Prostate gland (tissue), 1 donor: ENCODE data around the gene LDB2.

Experiments used
- POLR2A ChIP-seq: fragments of 450-650 bp; IDR thresholded peaks from one replicate; pipeline ENCODE4 v1.6.1; 2016; ENCODE audit warnings: antibody characterized with exemption, mild to moderate bottlenecking
- POLR2AphosphoS5 ChIP-seq: sonication (generic); formaldehyde crosslinking; IDR thresholded peaks from one replicate; pipeline ENCODE4 v1.6.1; 2017; ENCODE audit warnings: antibody characterized with exemption

- no peak for TF ChIP-seq POLR2A
- no peak for TF ChIP-seq POLR2AphosphoS5
Measured at GRCh38 chr4:16594128-16594527, 304.3 kb downstream of the LDB2 start.
